GM12865 (cell line): ENCODE data around the gene USP17L29.
"Not testable (repeated sequence)": the region's sequence is repeated elsewhere in the genome, so short reads cannot be mapped to it uniquely, and the experiment has no call there.

Experiments
- DNase-seq: peaks from one replicate; pipeline ENCODE4 v3.0.0; 2010; ENCODE audit warnings: low read depth
- H3K4me3 ChIP-seq: 2 replicates; pipeline ENCODE4 v1.5.1; 2011; ENCODE audit warnings: mild to moderate bottlenecking, low read depth, low read length, control low read depth
- CTCF ChIP-seq: IDR thresholded peaks from 2 replicates; pipeline ENCODE4 v1.5.1; 2011; ENCODE audit warnings: low read length, control low read depth, low read depth, inconsistent platforms; ENCODE audit not compliant: insufficient read depth; ENCODE audit errors: missing control alignments

USP17L29 gene

GRCh38 chr4:9353338-9353737 is at the start of gene USP17L29:
TSS of gene USP17L29 (plus strand) at chr4:9353638. CDS start at chr4:9353638, 0 bp downstream.
- DNase-seq, H3K4me3 ChIP-seq: not testable (repeated sequence)

- not testable (repeated sequence) for DNase-seq
Measured at GRCh38 chr4:9324191-9324590, 29.2 kb upstream of the USP17L29 start.

GRCh38 chr4:9324865-9325264 is 28.6 kb upstream of the USP17L29 start, which contains the start of gene USP17L24:
TSS of gene USP17L24 (plus strand) at chr4:9325165. CDS start at chr4:9325165, 0 bp downstream.
- not testable (repeated sequence) for H3K4me3 ChIP-seq, DNase-seq

More at GRCh38 chr4:9324191-9324590, 29.2 kb upstream of the USP17L29 start:
- H3K4me3 ChIP-seq: not testable (repeated sequence)

- not testable (repeated sequence) for H3K4me3 ChIP-seq, DNase-seq
Measured at GRCh38 chr4:9329611-9330010, 23.8 kb upstream of the USP17L29 start, which contains the start of gene USP17L25. TSS of gene USP17L25 (plus strand) at chr4:9329911. CDS start at chr4:9329911, 0 bp downstream.

- not testable (repeated sequence) for DNase-seq, H3K4me3 ChIP-seq
Measured at GRCh38 chr4:9334358-9334757, 19.1 kb upstream of the USP17L29 start, which contains the start of gene USP17L26. TSS of gene USP17L26 (plus strand) at chr4:9334658. CDS start at chr4:9334658, 0 bp downstream.

GRCh38 chr4:9339103-9339502 is 14.3 kb upstream of the USP17L29 start, which contains the start of gene USP17L5:
TSS of gene USP17L5 (plus strand) at chr4:9339403. CDS start at chr4:9339403, 0 bp downstream.
- not testable (repeated sequence) for H3K4me3 ChIP-seq, DNase-seq

GRCh38 chr4:9343848-9344247 is 9.6 kb upstream of the USP17L29 start, which contains the start of gene USP17L27:
TSS of gene USP17L27 (plus strand) at chr4:9344148. CDS start at chr4:9344148, 0 bp downstream.
- not testable (repeated sequence) for DNase-seq

GRCh38 chr4:9348593-9348992 is 4.8 kb upstream of the USP17L29 start, which contains the start of gene USP17L28:
TSS of gene USP17L28 (plus strand) at chr4:9348893. CDS start at chr4:9348893, 0 bp downstream.
- DNase-seq, H3K4me3 ChIP-seq: not testable (repeated sequence)

More at GRCh38 chr4:9343848-9344247, 9.6 kb upstream of the USP17L29 start, which contains the start of gene USP17L27:
- H3K4me3 ChIP-seq: not testable (repeated sequence)

- not testable (repeated sequence) for DNase-seq, H3K4me3 ChIP-seq
Measured at GRCh38 chr4:9350866-9351265, 2.6 kb upstream of the USP17L29 start.

- not testable (repeated sequence) for H3K4me3 ChIP-seq, DNase-seq
Measured at GRCh38 chr4:9362829-9363228, 9.4 kb downstream of the USP17L29 start, which contains the start of gene USP17L30. TSS of gene USP17L30 (plus strand) at chr4:9363129. CDS start at chr4:9363129, 0 bp downstream.

GRCh38 chr4:9379881-9380280 is 26.4 kb downstream of the USP17L29 start:
- H3K4me3 ChIP-seq, DNase-seq: not testable (repeated sequence)

GRCh38 chr4:9381012-9381534 is 27.6 kb downstream of the USP17L29 start:
- DNase-seq: not testable (repeated sequence)

GRCh38 chr4:9384126-9384525 is 30.7 kb downstream of the USP17L29 start:
- DNase-seq: no peak
- H3K4me3 ChIP-seq: no peak overlapping the region
- TF ChIP-seq CTCF: no peak

More at GRCh38 chr4:9381012-9381534, 27.6 kb downstream of the USP17L29 start:
- H3K4me3 ChIP-seq: not testable (repeated sequence)

- not testable (repeated sequence) for DNase-seq, H3K4me3 ChIP-seq
Measured at GRCh38 chr4:9389001-9389400, 35.6 kb downstream of the USP17L29 start.
